Thyroid gland (tissue), 4 donors: Measurements from ENCODE around the gene HOTAIR. TPM values are rescaled to one million over a fixed set of nuclear protein-coding genes. Genes with fewer than 3 reads are reported as not detected.

Source experiments
- DNase-seq, 2 donors: peaks; one replicate each; pipeline ENCODE4 v3.0.0-alpha.2; 2019
- H3K27ac ChIP-seq, 3 donors: fragments of 200-600 bp; sonication (generic); 1 replicate in 2 of 3; 2 replicates in 1 of 3; pipeline ENCODE4 v1.5.1; 2016 to 2019; ENCODE audit warnings: mild to moderate bottlenecking in 1 of 3, moderate library complexity in 1 of 3
- H3K27me3 ChIP-seq: fragments of 200-600 bp; sonication (generic); one replicate; pipeline ENCODE4 v1.5.1; 2019
- H3K36me3 ChIP-seq, 2 donors: fragments of 200-600 bp; sonication (generic); one replicate each; pipeline ENCODE4 v1.5.1; 2016 to 2019
- H3K4me1 ChIP-seq, 2 donors: fragments of 200-600 bp; sonication (generic); one replicate each; pipeline ENCODE4 v1.5.1; 2017 to 2019
- H3K4me3 ChIP-seq, 3 donors: fragments of 200-600 bp; sonication (generic); replicated peaks in 1 of 3; 1 replicate in 2 of 3; 2 replicates in 1 of 3; pipeline ENCODE4 v1.5.1; 2016; ENCODE audit warnings: mild to moderate bottlenecking in 1 of 3
- H3K9me3 ChIP-seq: fragments of 200-600 bp; sonication (generic); one replicate; pipeline ENCODE4 v1.5.1; 2017
- POLR2A ChIP-seq, 2 donors: fragments of 450-650 bp; IDR thresholded peaks; one replicate each; pipeline ENCODE4 v1.6.1; 2017; ENCODE audit warnings: antibody characterized with exemption in 2 of 2, mild to moderate bottlenecking in 2 of 2, moderate library complexity in 1 of 2
- WGBS, 2 donors: methylation state at CpG; one replicate each; pipeline ENCODE4 v1.1.5; 2017; 5-methylcytosine and 5-hydroxymethylcytosine counted together
- intact Hi-C: fragments of 100-400 bp; cut with DNase I; formaldehyde crosslinking; loops from one replicate; pipeline ENCODE4 v1.15.1; 2023
- total RNA-seq, 4 donors: library from RNA; depleted of rRNA; stranded (reverse); fragments of >200 nt; gene quantifications; one replicate each; pipeline ENCODE4 v1.2.3, GENCODE V29; 2016
- TF ChIP-seq, protein P1 (sequence below), 6 experiments: fragments of 200-600 bp in 3 of 6; fragments of 450-650 bp in 3 of 6; sonication (generic) in 3 of 6; IDR thresholded peaks; one replicate each; pipeline ENCODE4 v1.5.1; 2016 to 2019; ENCODE audit warnings: antibody characterized with exemption in 6 of 6, mild to moderate bottlenecking in 2 of 6, inconsistent platforms in 1 of 6, moderate library complexity in 1 of 6

HOTAIR gene
- total RNA-seq, 4 donors from 2014 or later: not detected

DNA sequence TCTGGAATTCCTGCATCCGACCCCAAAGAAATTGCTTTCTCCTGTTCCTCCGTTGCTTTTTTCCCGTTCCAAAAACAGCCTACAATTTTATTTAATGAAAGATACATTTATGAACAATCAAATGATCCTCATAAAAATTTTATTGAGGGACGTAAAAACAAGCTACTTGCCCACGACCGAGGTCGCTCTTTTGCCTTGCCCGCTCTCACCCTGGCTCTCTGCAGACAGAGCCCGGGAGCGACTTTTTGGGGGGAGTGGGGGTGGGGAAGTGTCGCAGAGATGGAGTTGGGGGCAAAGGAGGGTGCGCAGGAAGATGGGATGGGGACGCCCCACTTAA, 24.1 kb upstream of the HOTAIR start:
- Histone ChIP-seq H3K4me1 (peaks cover 11 to 42% of the 10 kb centered on the region in 2 donors), H3K27ac (no peak overlapping the region), H3K36me3 (no peaks in the 10 kb centered on the region), H3K4me3 (no peak overlapping the region), H3K27me3 (peaks cover 93% of the 10 kb centered on the region), H3K9me3 (no peaks in the 10 kb centered on the region)
- WGBS, 2 donors: 11 to 12% methylated on average over 13 of the region's 13 CpGs
- TF ChIP-seq, protein P1, sequence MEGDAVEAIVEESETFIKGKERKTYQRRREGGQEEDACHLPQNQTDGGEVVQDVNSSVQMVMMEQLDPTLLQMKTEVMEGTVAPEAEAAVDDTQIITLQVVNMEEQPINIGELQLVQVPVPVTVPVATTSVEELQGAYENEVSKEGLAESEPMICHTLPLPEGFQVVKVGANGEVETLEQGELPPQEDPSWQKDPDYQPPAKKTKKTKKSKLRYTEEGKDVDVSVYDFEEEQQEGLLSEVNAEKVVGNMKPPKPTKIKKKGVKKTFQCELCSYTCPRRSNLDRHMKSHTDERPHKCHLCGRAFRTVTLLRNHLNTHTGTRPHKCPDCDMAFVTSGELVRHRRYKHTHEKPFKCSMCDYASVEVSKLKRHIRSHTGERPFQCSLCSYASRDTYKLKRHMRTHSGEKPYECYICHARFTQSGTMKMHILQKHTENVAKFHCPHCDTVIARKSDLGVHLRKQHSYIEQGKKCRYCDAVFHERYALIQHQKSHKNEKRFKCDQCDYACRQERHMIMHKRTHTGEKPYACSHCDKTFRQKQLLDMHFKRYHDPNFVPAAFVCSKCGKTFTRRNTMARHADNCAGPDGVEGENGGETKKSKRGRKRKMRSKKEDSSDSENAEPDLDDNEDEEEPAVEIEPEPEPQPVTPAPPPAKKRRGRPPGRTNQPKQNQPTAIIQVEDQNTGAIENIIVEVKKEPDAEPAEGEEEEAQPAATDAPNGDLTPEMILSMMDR (IDR thresholded peaks at IDR 0.05): no peak
- no peak for TF ChIP-seq POLR2A (IDR thresholded peaks at IDR 0.05)
- intact Hi-C loops: no loop called here
- no peak for DNase-seq

DNA sequence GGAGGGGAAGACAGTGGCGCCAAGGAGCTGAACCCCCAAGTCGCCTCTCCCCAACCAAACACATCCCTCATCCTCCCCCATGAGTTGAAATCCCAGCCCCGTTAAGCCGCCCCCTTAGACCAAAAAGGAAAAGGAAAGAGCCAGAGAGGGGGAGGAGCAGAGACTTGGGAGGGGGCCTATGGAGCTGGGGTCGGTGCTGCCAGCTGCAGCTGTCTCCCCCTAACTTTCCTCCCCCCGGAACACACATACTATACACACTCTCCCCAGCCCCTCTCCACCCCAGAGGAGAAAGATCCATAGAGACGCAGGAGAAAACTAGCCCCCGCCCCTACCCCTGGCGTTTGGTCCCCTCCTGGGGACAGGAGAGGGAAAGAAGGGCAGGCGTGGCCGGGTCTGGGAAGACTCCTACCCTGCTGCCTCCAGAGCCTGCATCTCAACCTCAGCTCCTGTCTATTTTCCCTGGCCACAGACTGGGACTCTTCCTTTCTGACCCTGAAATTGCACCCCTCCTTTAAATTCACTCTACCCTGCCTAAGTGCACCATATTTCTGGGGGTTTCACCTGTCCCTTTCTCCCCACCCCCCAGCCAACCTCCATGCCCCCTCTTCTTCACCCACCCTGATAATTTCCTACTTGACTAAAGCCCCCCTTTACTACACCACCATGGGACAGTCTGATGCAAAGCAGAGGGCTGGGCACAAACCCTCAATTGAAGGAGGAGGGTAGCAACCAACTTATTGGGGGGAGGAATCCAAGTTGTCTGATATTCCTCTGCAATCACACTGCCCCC, 23.6 kb upstream of the HOTAIR start:
- WGBS, 2 donors: 5 to 13% methylated on average over 8 to 11 of the region's 11 CpGs
- no peak for DNase-seq
- Histone ChIP-seq H3K27ac (no peak overlapping the region), H3K27me3 (peaks cover 92% of the 10 kb centered on the region), H3K4me3 (no peak overlapping the region), H3K9me3 (no peaks in the 10 kb centered on the region), H3K36me3 (no peaks in the 10 kb centered on the region), H3K4me1 (peaks cover 11 to 42% of the 10 kb centered on the region in 2 donors)
- no peak for TF ChIP-seq POLR2A (IDR thresholded peaks at IDR 0.05)
- TF ChIP-seq, protein P1 (IDR thresholded peaks at IDR 0.05): no peak
- intact Hi-C loops: no loop called here

DNA sequence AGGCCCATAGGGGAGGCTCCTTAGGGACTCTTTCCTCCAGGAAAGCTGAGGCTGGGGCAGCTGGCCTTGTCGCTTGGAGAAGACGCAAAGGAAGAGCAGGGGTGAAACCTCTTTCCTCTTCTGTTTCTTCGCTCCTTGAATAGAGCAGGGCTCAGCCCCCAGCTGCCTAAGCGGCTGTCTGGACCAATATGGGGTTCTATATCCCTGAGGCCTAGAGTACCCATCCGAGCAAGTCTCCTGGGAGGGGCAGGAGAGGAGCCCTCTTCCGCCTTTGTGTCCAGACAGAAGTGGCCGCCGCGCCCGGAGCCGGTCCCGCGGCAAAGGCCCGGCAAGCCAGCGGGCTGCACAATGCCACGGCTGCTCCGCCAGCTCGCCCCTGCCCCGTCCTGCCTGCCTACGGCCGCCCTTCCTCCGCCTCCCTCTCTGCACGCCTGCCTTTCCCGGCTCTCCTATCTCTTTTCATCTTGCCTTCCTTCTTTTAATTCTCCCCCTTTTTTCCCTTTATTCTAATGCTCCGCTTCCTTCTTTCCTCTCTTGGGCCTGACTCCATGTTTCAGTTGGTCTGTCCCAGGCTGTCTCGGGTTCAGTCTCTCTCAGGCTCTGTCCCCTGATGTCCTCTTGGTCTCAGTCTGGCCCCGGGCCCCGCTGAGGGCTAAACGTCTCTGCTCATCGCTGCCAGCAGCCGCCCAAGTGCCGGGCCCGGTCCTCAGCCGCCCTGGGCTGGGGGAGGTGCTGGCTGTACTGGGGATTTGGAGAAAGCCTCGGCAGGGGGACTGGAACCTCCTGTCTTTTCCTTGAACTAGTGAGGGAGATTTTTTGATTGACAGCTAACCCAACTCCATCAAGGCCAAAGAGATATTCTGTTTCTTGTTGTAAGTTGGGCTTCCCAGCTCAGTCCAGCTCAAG, 22.7 kb upstream of the HOTAIR start:
- no peak overlapping the region for H3K4me3 ChIP-seq
- H3K36me3 ChIP-seq: no peaks in the 10 kb centered on the region
- H3K4me1 ChIP-seq: peaks cover 11 to 42% of the 10 kb centered on the region in 2 donors
- WGBS, 2 donors: 9% methylated on average over 35 of the region's 35 CpGs
- peaks cover 89% of the 10 kb centered on the region for H3K27me3 ChIP-seq
- no peak overlapping the region for H3K27ac ChIP-seq
- no peak for TF ChIP-seq POLR2A (IDR thresholded peaks at IDR 0.05)
- TF ChIP-seq, protein P1 (IDR thresholded peaks at IDR 0.05): no peak
- no peak for DNase-seq
- no peaks in the 10 kb centered on the region for H3K9me3 ChIP-seq
- intact Hi-C loops: no loop called here

DNA sequence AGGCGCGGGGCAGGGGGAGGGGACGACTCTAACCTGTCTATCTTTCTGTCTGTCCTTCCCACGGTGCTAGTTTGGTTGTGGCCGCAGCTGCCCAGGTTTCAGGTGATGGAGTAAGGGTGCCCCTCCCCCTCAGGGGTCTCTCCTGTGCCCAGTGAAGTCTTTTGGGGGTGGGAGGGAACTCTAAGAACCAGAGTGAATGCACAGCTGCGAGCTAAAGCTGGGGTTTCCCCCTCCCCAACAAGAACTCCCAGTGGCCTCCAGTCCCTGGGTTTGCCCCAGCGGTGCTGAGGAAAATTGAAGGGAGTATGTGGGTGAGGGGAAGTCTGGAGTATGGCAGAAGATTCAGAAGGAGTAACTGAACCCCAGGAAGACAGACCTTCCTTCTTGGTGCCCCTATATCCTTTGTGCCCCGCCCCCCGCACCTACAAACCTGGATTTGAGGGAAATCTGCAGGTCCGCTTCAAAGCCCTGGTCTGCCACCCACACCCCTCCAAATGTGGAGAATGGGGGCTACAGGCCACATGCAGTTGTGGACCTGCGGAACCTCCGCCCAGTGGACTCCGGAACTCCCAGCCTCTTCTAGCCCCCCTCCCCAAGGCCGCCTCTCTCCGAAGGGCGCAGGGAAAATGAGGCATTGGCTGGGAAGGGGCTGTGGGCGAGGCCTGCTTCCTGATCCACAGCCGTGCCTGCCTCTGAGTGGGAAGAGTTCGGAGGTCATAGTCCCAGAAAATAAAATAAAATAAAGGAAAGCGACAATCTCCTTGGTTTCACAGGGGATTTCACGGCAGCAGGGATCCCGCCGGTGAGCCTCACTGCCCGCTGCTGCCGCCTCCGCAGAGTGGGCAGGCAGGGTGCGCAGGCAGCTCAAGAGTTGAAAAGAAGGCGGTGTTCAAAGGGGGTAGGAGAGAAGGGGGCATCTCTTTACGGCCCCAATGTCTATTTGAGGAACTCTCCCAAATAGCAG, 21.8 kb upstream of the HOTAIR start:
- Histone ChIP-seq H3K36me3 (no peaks in the 10 kb centered on the region), H3K4me3 (peak overlapping the region in 1 of 3 donors; percentile 27), H3K27ac (no peak overlapping the region), H3K9me3 (no peaks in the 10 kb centered on the region), H3K27me3 (peaks cover 91% of the 10 kb centered on the region), H3K4me1 (peaks cover 11 to 42% of the 10 kb centered on the region in 2 donors)
- no peak for DNase-seq
- WGBS, 2 donors: 33 to 36% methylated on average over 29 of the region's 29 CpGs
- TF ChIP-seq, protein P1 (IDR thresholded peaks at IDR 0.05): no peak
- TF ChIP-seq POLR2A (IDR thresholded peaks at IDR 0.05): no peak
- intact Hi-C loops: no loop called here
